Transverse colon (tissue), 4 donors: ENCODE data around the gene LRRC9. TPM values are rescaled to one million over a fixed set of nuclear protein-coding genes. Genes with fewer than 3 reads are reported as not detected.
A peak's percentile ranks its signal among the peaks of the same experiment; 100 is the strongest.

Experiments used
- DNase-seq: peaks from one replicate; pipeline ENCODE4 v3.0.0-alpha.2; 2019
- H3K27ac ChIP-seq, 4 donors: fragments of 200-600 bp; sonication (generic); 2 replicates each; pipeline ENCODE4 v1.5.1; 2016 to 2018; ENCODE audit warnings: inconsistent platforms in 4 of 4
- H3K27me3 ChIP-seq: fragments of 200-600 bp; sonication (generic); 2 replicates; pipeline ENCODE4 v1.5.1; 2017; ENCODE audit warnings: inconsistent platforms
- H3K36me3 ChIP-seq, 4 donors: fragments of 200-600 bp; sonication (generic); 2 replicates each; pipeline ENCODE4 v1.5.1; 2017 to 2019; ENCODE audit warnings: inconsistent platforms in 4 of 4
- H3K4me1 ChIP-seq, 4 donors: fragments of 200-600 bp; sonication (generic); 2 replicates each; pipeline ENCODE4 v1.5.1; 2017 to 2020; ENCODE audit warnings: inconsistent platforms in 4 of 4
- H3K4me3 ChIP-seq, 4 donors: fragments of 200-600 bp; sonication (generic); 1 replicate in 1 of 4; 2 replicates in 3 of 4; pipeline versions ENCODE4 v1.5.1 to v1.6.1; 2017 to 2019; ENCODE audit warnings: inconsistent platforms in 4 of 4
- H3K9me3 ChIP-seq, 2 donors: fragments of 200-600 bp; sonication (generic); 2 replicates each; pipeline ENCODE4 v1.5.1; 2017 to 2019; ENCODE audit warnings: inconsistent platforms in 2 of 2
- EP300 ChIP-seq: sonication (generic); formaldehyde crosslinking; IDR thresholded peaks from one replicate; pipeline ENCODE4 v1.6.1; 2017; ENCODE audit warnings: antibody characterized with exemption, low read depth
- POLR2A ChIP-seq: fragments of 450-650 bp; IDR thresholded peaks from one replicate; pipeline ENCODE4 v1.6.1; 2016; ENCODE audit warnings: antibody characterized with exemption, mild to moderate bottlenecking, moderate library complexity
- POLR2AphosphoS5 ChIP-seq, 3 donors: sonication (generic); formaldehyde crosslinking; IDR thresholded peaks; one replicate each; pipeline ENCODE4 v1.6.1; 2016; ENCODE audit warnings: antibody characterized with exemption in 3 of 3
- WGBS, 2 donors: methylation state at CpG; one replicate each; pipeline ENCODE4 v1.1.5; 2018; ENCODE audit warnings: low coverage in 1 of 2; 5-methylcytosine and 5-hydroxymethylcytosine counted together
- in situ Hi-C, 4 donors: fragments of 200-750 bp; cut with MboI; loops; one replicate each; pipeline versions ENCODE4 v1.15.0 to v1.15.1; 2017; ENCODE audit warnings: low sequenced_read_pairs in 3 of 4, low pct_ligation_motif_present in 1 of 4, low pct_unique_long_range_greater_than_20kb in 1 of 4
- intact Hi-C: fragments of 100-400 bp; cut with DNase I; formaldehyde crosslinking; loops from one replicate; pipeline ENCODE4 v1.15.1; 2023; ENCODE audit warnings: low total_unique reads
- total RNA-seq, 4 donors: library from RNA; depleted of rRNA; stranded (reverse); fragments of >200 nt; gene quantifications; one replicate each; pipeline ENCODE4 v1.1.0, GENCODE V29; 2016
- TF ChIP-seq, protein P1 (sequence below), 5 experiments: fragments of 200-600 bp in 3 of 5; fragments of 450-650 bp in 2 of 5; sonication (generic) in 3 of 5; IDR thresholded peaks; 1 replicate in 2 of 5; 2 replicates in 3 of 5; pipeline ENCODE4 v1.5.1; 2016 to 2017; ENCODE audit warnings: antibody characterized with exemption in 5 of 5, inconsistent platforms in 3 of 5, mild to moderate bottlenecking in 2 of 5, moderate library complexity in 1 of 5

Gene LRRC9
- total RNA-seq, 4 donors from 2014 or later = not detected

DNA sequence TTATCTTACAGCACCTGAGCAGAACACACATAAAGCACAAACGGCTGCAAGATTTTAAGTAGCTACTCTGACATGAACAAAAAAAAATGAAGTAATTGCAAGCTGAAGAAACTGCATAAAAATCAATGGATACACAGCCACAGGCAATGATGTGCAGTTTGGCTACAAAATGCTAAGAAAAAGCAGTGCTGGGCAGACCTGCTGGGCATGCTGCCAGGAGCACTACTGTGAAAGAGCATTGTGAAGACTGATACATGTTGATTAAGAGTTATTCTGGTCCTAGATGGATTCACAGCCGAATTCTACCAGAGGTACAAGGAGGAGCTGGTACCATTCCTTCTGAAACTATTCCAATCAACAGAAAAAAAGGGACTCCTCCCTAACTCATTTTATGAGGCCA, 29.3 kb upstream of the LRRC9 start:
- DNase-seq = no peak
- in situ Hi-C loops = no loop called here
- no peaks in the 10 kb centered on the region for H3K4me1 ChIP-seq
- H3K36me3 ChIP-seq = no peaks in the 10 kb centered on the region
- peaks cover 3% of the 10 kb centered on the region for H3K27me3 ChIP-seq
- no peak overlapping the region for H3K27ac ChIP-seq
- no peak overlapping the region for H3K4me3 ChIP-seq
- intact Hi-C loops = no loop called here
- no peak for TF ChIP-seq POLR2AphosphoS5 (IDR thresholded peaks at IDR 0.05)
- no peak for TF ChIP-seq POLR2A
- TF ChIP-seq, protein P1, sequence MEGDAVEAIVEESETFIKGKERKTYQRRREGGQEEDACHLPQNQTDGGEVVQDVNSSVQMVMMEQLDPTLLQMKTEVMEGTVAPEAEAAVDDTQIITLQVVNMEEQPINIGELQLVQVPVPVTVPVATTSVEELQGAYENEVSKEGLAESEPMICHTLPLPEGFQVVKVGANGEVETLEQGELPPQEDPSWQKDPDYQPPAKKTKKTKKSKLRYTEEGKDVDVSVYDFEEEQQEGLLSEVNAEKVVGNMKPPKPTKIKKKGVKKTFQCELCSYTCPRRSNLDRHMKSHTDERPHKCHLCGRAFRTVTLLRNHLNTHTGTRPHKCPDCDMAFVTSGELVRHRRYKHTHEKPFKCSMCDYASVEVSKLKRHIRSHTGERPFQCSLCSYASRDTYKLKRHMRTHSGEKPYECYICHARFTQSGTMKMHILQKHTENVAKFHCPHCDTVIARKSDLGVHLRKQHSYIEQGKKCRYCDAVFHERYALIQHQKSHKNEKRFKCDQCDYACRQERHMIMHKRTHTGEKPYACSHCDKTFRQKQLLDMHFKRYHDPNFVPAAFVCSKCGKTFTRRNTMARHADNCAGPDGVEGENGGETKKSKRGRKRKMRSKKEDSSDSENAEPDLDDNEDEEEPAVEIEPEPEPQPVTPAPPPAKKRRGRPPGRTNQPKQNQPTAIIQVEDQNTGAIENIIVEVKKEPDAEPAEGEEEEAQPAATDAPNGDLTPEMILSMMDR (IDR thresholded peaks at IDR 0.05) = no peak
- TF ChIP-seq EP300 = no peak
- no peaks in the 10 kb centered on the region for H3K9me3 ChIP-seq
- 45 to 69% methylated on average over 2 of the region's 2 CpGs for WGBS, 2 donors

GRCh38 chr14:59895721-59896120, 24.2 kb upstream of the LRRC9 start:
- Histone ChIP-seq H3K27ac (no peak overlapping the region), H3K27me3 (no peaks in the 10 kb centered on the region), H3K4me1 (no peaks in the 10 kb centered on the region), H3K9me3 (no peaks in the 10 kb centered on the region), H3K36me3 (no peaks in the 10 kb centered on the region), H3K4me3 (no peak overlapping the region)
- intact Hi-C loops (no loop called here), in situ Hi-C loops (no loop called here)
- WGBS, 2 donors = 43 to 50% methylated on average over 1 of the region's 1 CpG
- DNase-seq = no peak
- TF ChIP-seq POLR2A = no peak
- no peak for TF ChIP-seq POLR2AphosphoS5 (IDR thresholded peaks at IDR 0.05)
- no peak for TF ChIP-seq EP300
- TF ChIP-seq, protein P1 (IDR thresholded peaks at IDR 0.05) = no peak

DNA sequence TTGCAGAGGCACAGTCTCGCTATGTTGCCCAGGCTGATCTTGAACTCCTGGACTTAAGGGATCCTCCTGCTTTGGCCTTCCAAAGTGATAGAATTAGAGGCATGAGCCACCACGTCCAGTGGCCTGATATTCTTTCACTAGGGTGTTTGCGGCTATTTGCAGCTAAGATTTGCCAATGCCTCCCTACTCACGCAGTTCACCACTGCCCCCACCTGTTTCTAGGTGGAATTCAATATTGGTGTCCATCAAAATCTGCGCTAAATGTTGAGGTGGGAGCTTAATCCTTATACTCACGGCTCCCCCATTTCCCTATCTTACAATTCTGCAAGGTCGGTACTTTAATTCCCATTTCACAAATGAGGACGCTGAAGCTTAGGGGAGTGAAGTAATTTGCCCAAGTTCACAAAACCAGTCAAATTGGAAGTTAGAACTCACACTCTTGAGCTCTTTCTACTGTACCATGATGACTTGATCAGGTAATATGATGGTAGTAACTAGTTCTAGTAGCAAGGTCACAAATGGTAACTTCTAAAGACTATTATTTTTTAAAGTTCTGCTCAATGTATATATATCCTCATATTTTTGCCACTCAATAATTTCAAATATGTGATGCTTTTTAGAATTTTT, 22.1 kb upstream of the LRRC9 start:
- H3K4me3 ChIP-seq = no peak overlapping the region
- peak; percentile 21 for DNase-seq
- H3K27me3 ChIP-seq = no peaks in the 10 kb centered on the region
- WGBS, 2 donors = 23 to 36% methylated on average over 6 to 8 of the region's 8 CpGs
- no peaks in the 10 kb centered on the region for H3K36me3 ChIP-seq
- in situ Hi-C loops = no loop called here
- no peak for TF ChIP-seq POLR2A
- no peak for TF ChIP-seq POLR2AphosphoS5 (IDR thresholded peaks at IDR 0.05)
- TF ChIP-seq, protein P1 (IDR thresholded peaks at IDR 0.05) = peak; percentile 21 to 54 (median 46)
- intact Hi-C loops = no loop called here
- no peak overlapping the region for H3K27ac ChIP-seq
- H3K9me3 ChIP-seq = no peaks in the 10 kb centered on the region
- H3K4me1 ChIP-seq = no peaks in the 10 kb centered on the region

GRCh38 chr14:59900556-59900955, 19.4 kb upstream of the LRRC9 start:
- in situ Hi-C loops = loop anchor here in 1 of 4 donors (25.0 kb wide), 1 partner anchor 263 kb away; no protein-coding TSS in a partner anchor
- no peaks in the 10 kb centered on the region for H3K36me3 ChIP-seq
- H3K9me3 ChIP-seq = no peaks in the 10 kb centered on the region
- 69 to 80% methylated on average over 1 to 3 of the region's 3 CpGs for WGBS, 2 donors
- H3K4me3 ChIP-seq = no peak overlapping the region
- no peak for DNase-seq
- intact Hi-C loops = no loop called here
- TF ChIP-seq, protein P1 (IDR thresholded peaks at IDR 0.05) = no peak
- H3K27me3 ChIP-seq = no peaks in the 10 kb centered on the region
- no peak overlapping the region for H3K27ac ChIP-seq
- H3K4me1 ChIP-seq = no peaks in the 10 kb centered on the region
